GM12878 (cell line): Measurements from ENCODE around the gene MYL6B. TPM values are rescaled to one million over a fixed set of nuclear protein-coding genes. Genes with fewer than 3 reads are reported as not detected.

Experiments
- ATAC-seq: fragments of 200-7000 bp; cut with Tn5 transposase; 3 replicates; pipeline ENCODE4 v1.9.1; 2020; ENCODE audit warnings: mild to moderate bottlenecking, moderate library complexity
- BruUV-seq: library from RNA; stranded (reverse); fragments of 400-500 nt; replicated peaks from 2 replicates; lab custom pipeline; 2021; lab: Mats Ljungman, UMichigan
- CTCF ChIA-PET: fragments of 300-600 bp; sonication (Branson Sonifier 250); formaldehyde crosslinking; extraction: SDS; loops from one replicate; lab custom pipeline; 2021; ENCODE audit warnings: inconsistent platforms; lab: Yijun Ruan, JAX
- POLR2A ChIA-PET: fragments of 350-600 bp; formaldehyde crosslinking; extraction: SDS; loops from one replicate; lab custom pipeline; 2021; ENCODE audit warnings: inconsistent platforms; lab: Charles Lee
- RAD21 ChIA-PET: fragments of 300-600 bp; sonication (Branson Sonifier 250); formaldehyde crosslinking; loops from one replicate; lab custom pipeline; 2023; ENCODE audit warnings: antibody characterized with exemption; ENCODE audit not compliant: unreplicated experiment; lab: Charles Lee
- SMC1A ChIA-PET: fragments of 300-600 bp; sonication (Branson Sonifier 250); formaldehyde crosslinking; loops from one replicate; lab custom pipeline; 2023; ENCODE audit not compliant: unreplicated experiment, uncharacterized antibody; lab: Charles Lee
- DNase-seq: peaks from one replicate; pipeline ENCODE4 v3.0.0-alpha.2; 2011; ENCODE audit warnings: low read depth, low spot score
- FAIRE-seq: peaks from 3 replicates; lab custom pipeline; 2011; peaks lifted over from hg19 to GRCh38; lab: Jason Lieb, UNC
- H2AFZ ChIP-seq: 2 replicates; pipeline ENCODE4 v1.6.0; 2011; ENCODE audit warnings: low read depth, low read length, control low read depth; ENCODE audit not compliant: control insufficient read depth
- H3K27ac ChIP-seq: 2 replicates; pipeline ENCODE4 v1.5.1; 2011; ENCODE audit warnings: control low read depth; ENCODE audit not compliant: control insufficient read depth, insufficient read depth
- H3K27me3 ChIP-seq, 2 experiments: replicated peaks in 1 of 2; 2 replicates each; pipeline versions ENCODE4 v1.6.0 to v1.6.1; 2011; ENCODE audit warnings: low read length in 1 of 2; ENCODE audit not compliant: control insufficient read depth in 2 of 2, insufficient read depth in 2 of 2
- H3K36me3 ChIP-seq, 2 experiments: 2 replicates each; pipeline ENCODE4 v1.5.1; 2011; ENCODE audit warnings: low read length in 1 of 2; ENCODE audit not compliant: control insufficient read depth in 2 of 2, insufficient read depth in 2 of 2
- H3K4me1 ChIP-seq: 2 replicates; pipeline ENCODE4 v1.6.1; 2011; ENCODE audit warnings: mild to moderate bottlenecking, low read length, moderate library complexity, mixed read lengths; ENCODE audit not compliant: control insufficient read depth, insufficient read depth
- H3K4me2 ChIP-seq: 2 replicates; pipeline ENCODE4 v1.6.0; 2011; ENCODE audit warnings: control low read depth; ENCODE audit not compliant: control insufficient read depth, insufficient read depth
- H3K4me3 ChIP-seq: fragments of 200-600 bp; sonication (generic); 2 replicates; pipeline ENCODE4 v1.5.1; 2016
- H3K79me2 ChIP-seq: 2 replicates; pipeline ENCODE4 v1.6.0; 2011; ENCODE audit warnings: low read length; ENCODE audit not compliant: control insufficient read depth, insufficient read depth
- H3K9ac ChIP-seq: 2 replicates; pipeline ENCODE4 v1.8.0; 2011; ENCODE audit warnings: low read length, control low read depth, mixed read lengths; ENCODE audit not compliant: control insufficient read depth, insufficient read depth
- H3K9me3 ChIP-seq: replicated peaks from 3 replicates; pipeline ENCODE4 v1.5.1; 2011; ENCODE audit warnings: mild to moderate bottlenecking, low read length; ENCODE audit not compliant: control insufficient read depth, insufficient read depth
- H4K20me1 ChIP-seq: 2 replicates; pipeline ENCODE4 v1.6.0; 2011; ENCODE audit not compliant: control insufficient read depth, insufficient read depth
- CHD1 ChIP-seq: IDR thresholded peaks from 2 replicates; pipeline ENCODE4 v1.6.1; 2012; ENCODE audit warnings: low read depth, low read length, improper control_type of control experiment
- CHD2 ChIP-seq: IDR thresholded peaks from 2 replicates; pipeline ENCODE4 v1.6.1; 2011; ENCODE audit warnings: low read depth, low read length, improper control_type of control experiment, borderline replicate concordance
- CTCF ChIP-seq, 3 experiments: IDR thresholded peaks in 2 of 3; conservative IDR thresholded peaks in 1 of 3; 2 replicates each; pipeline ENCODE4 v1.5.1; 2011; ENCODE audit warnings: low read depth in 3 of 3, low read length in 3 of 3, mild to moderate bottlenecking in 3 of 3, control low read depth in 2 of 3, moderate library complexity in 2 of 3, inconsistent platforms in 1 of 3, mixed read lengths in 1 of 3; ENCODE audit not compliant: control insufficient read depth in 2 of 3, insufficient read depth in 1 of 3; ENCODE audit errors: extremely low read depth in 1 of 3
- FOXK2 ChIP-seq: fragments of 450-650 bp; IDR thresholded peaks from 2 replicates; pipeline ENCODE4 v1.6.1; 2017; ENCODE audit warnings: mild to moderate bottlenecking, moderate library complexity
- IKZF2 ChIP-seq, 2 experiments: fragments of 450-650 bp; IDR thresholded peaks; 2 replicates each; pipeline ENCODE4 v1.6.1; 2017; ENCODE audit warnings: mild to moderate bottlenecking in 2 of 2, moderate library complexity in 2 of 2
- NFXL1 ChIP-seq: fragments of 450-650 bp; IDR thresholded peaks from 2 replicates; pipeline ENCODE4 v1.6.1; 2017; ENCODE audit warnings: antibody characterized with exemption, mild to moderate bottlenecking, borderline replicate concordance
- NR2F1 ChIP-seq: fragments of 450-650 bp; conservative IDR thresholded peaks from 2 replicates; pipeline ENCODE4 v1.6.1; 2017; ENCODE audit warnings: mild to moderate bottlenecking
- SIN3A ChIP-seq: IDR thresholded peaks from 2 replicates; pipeline ENCODE4 v1.6.1; 2012; ENCODE audit warnings: low read depth, low read length, improper control_type of control experiment
- SRF ChIP-seq, 2 experiments: IDR thresholded peaks; 2 replicates each; pipeline ENCODE4 v1.6.1; 2011; ENCODE audit warnings: low read depth in 2 of 2, low read length in 2 of 2, mild to moderate bottlenecking in 1 of 2, moderate library complexity in 1 of 2
- STAT1 ChIP-seq: fragments of 450-650 bp; conservative IDR thresholded peaks from 2 replicates; pipeline ENCODE4 v1.6.1; 2014; ENCODE audit warnings: antibody characterized with exemption, mild to moderate bottlenecking
- SUZ12 ChIP-seq: fragments of 200-600 bp; sonication (generic); IDR thresholded peaks from one replicate; pipeline ENCODE4 v1.6.1; 2018; ENCODE audit warnings: antibody characterized with exemption, mild to moderate bottlenecking; ENCODE audit not compliant: unreplicated experiment
- ZNF687 ChIP-seq: fragments of 450-650 bp; IDR thresholded peaks from 2 replicates; pipeline ENCODE4 v1.6.1; 2017; ENCODE audit warnings: mild to moderate bottlenecking, moderate library complexity
- WGBS: methylation state at CpG from one replicate; pipeline ENCODE4 v1.1.6; 2016; ENCODE audit warnings: low lambda C conversion rate; ENCODE audit not compliant: insufficient replicate concordance, insufficient coverage; ENCODE audit errors: missing lambda C conversion rate; 5-methylcytosine and 5-hydroxymethylcytosine counted together
- in situ Hi-C: fragments of 300-500 bp; cut with MboI; formaldehyde crosslinking; loops from 9 replicates; pipeline ENCODE4 v1.14.3; 2018; ENCODE audit warnings: mixed read lengths
- intact Hi-C: fragments of 100-400 bp; cut with micrococcal nuclease; formaldehyde crosslinking; loops from one replicate; pipeline ENCODE4 v1.14.2; 2022; ENCODE audit not compliant: unreplicated experiment
- polyA plus RNA-seq, 11 experiments: library from polyadenylated mRNA; depleted of rRNA in 4 of 11; unstranded in 6 of 11; stranded (reverse) in 5 of 11; fragments of >200 nt; fragmentation: Nextera tagmentation in 4 of 11; fragmentation: Illumina TruSeq in 1 of 11; extraction: Ambion mirVana in 4 of 11; extraction: Trizol in 1 of 11; gene quantifications; 1 replicate in 1 of 11; 2 replicates in 10 of 11; pipeline versions ENCODE4 v1.2.1 to v1.2.3, GENCODE V29; 2011 to 2016; ENCODE audit warnings: inconsistent platforms in 2 of 11, missing spikeins in 2 of 11, low read depth in 1 of 11
- total RNA-seq, 4 experiments: library from RNA; depleted of rRNA in 3 of 4; stranded (reverse); fragments of >200 nt in 3 of 4; fragmentation: Illumina TruSeq in 1 of 4; extraction: Trizol in 1 of 4; gene quantifications; 2 replicates each; pipeline versions ENCODE4 v1.2.1 to v1.2.3, GENCODE V29; 2013 to 2021
- TF ChIP-seq, protein P1 (sequence below): fragments of 450-650 bp; IDR thresholded peaks from 2 replicates; pipeline ENCODE4 v1.6.1; 2017; ENCODE audit warnings: antibody characterized with exemption, mild to moderate bottlenecking, moderate library complexity

The MYL6B gene
- total and polyA plus RNA-seq, 10 of the 15 experiments (the other 5 are each of a cell fraction or from before 2014, with no cell fraction given) = 75.5 to 153 (median 114) TPM

GRCh38 chr12:56104109-56104814, 48.1 kb upstream of the MYL6B start, which contains the start of gene PA2G4:
PA2G4 (plus strand) TSS chr12:56104559; CDS start chr12:56104738, 179 bp downstream.
- ChIA-PET CTCF (interaction anchor here (0.5 to 4.0 kb wide), 22 partner anchors 9 to 1016 kb away, joined by 3 to 25 read pairs (median 6); partner anchors contain the start of genes BLOC1S1, ESYT1, ORMDL2 and PYM1), SMC1A (interaction anchor here (0.9 to 2.8 kb wide), 10 partner anchors 11 to 366 kb away, joined by 3 to 26 read pairs (median 4); partner anchors contain the start of genes ESYT1, RPL41, SMARCC2 and ZC3H10), RAD21 (interaction anchor here (0.8 to 3.5 kb wide), 14 partner anchors 14 to 366 kb away, joined by 3 to 30 read pairs (median 4); partner anchors contain the start of genes CNPY2, RAB5B, RNF41 and RPL41), POLR2A (interaction anchor here (0.6 to 6.3 kb wide), 22 partner anchors 13 to 377 kb away, joined by 3 to 95 read pairs (median 4); partner anchors contain the start of genes CD63, MYL6, MYL6B and ORMDL2)
- WGBS = under 1% methylated on average over 52 of the region's 60 CpGs
- peak; percentile 97 for ATAC-seq
- peak within 1 kb of the TSS; percentile 97 for H3K4me3 ChIP-seq
- intact Hi-C loops = loop anchor here (1.0 to 5.0 kb wide), 4 partner anchors 12 to 365 kb away; partner anchors contain the start of genes DNAJC14 and RPL41
- no TSS peak for BruUV-seq
- peak within 1 kb of the TSS; percentile 86 for H3K27ac ChIP-seq
- H3K4me1 ChIP-seq = peaks cover 3% of the 10 kb centered on the region; the same call in 1 of the 2 replicates
- no peaks in the 10 kb centered on the region for H3K9me3 ChIP-seq
- DNase-seq = peak; percentile 97
- H3K9ac ChIP-seq = peak within 1 kb of the TSS; percentile 95
- H3K27me3 ChIP-seq = no peaks in the 10 kb centered on the region; a peak in 1 of 4 replicates
- in situ Hi-C loops = loop anchor here (5.0 kb wide), 1 partner anchor 57 kb away; no protein-coding TSS in a partner anchor
- peak; percentile 89 for FAIRE-seq
- peaks cover 36% of the 10 kb centered on the region for H3K79me2 ChIP-seq
- peak within 1 kb of the TSS; percentile 91 for H3K4me2 ChIP-seq
- H4K20me1 ChIP-seq = no peaks in the 10 kb centered on the region
- H3K36me3 ChIP-seq = peaks cover 3 to 21% of the 10 kb centered on the region in 2 experiments
- peak within 1 kb of the TSS; percentile 95 for H2AFZ ChIP-seq
- TF ChIP-seq SIN3A = peak; percentile 53; the same call in 1 of the 2 replicates
- no peak for TF ChIP-seq SRF (IDR thresholded peaks at IDR 0.05; ENCODE audit: low read depth in 2 of 2, low read length in 2 of 2)
- no peak; the same call in 1 of the 2 replicates for TF ChIP-seq FOXK2
- peak; percentile 100 for TF ChIP-seq IKZF2 (IDR thresholded peaks at IDR 0.05)
- TF ChIP-seq ZNF687 = peak; percentile 30; the same call in 1 of the 2 replicates
- peak; percentile 93 for TF ChIP-seq CHD2
- TF ChIP-seq CHD1 = no peak
- 0 out of 2 replicates have a peak, but pooled peaks have one; percentile 20 for TF ChIP-seq STAT1
- TF ChIP-seq, protein P1, sequence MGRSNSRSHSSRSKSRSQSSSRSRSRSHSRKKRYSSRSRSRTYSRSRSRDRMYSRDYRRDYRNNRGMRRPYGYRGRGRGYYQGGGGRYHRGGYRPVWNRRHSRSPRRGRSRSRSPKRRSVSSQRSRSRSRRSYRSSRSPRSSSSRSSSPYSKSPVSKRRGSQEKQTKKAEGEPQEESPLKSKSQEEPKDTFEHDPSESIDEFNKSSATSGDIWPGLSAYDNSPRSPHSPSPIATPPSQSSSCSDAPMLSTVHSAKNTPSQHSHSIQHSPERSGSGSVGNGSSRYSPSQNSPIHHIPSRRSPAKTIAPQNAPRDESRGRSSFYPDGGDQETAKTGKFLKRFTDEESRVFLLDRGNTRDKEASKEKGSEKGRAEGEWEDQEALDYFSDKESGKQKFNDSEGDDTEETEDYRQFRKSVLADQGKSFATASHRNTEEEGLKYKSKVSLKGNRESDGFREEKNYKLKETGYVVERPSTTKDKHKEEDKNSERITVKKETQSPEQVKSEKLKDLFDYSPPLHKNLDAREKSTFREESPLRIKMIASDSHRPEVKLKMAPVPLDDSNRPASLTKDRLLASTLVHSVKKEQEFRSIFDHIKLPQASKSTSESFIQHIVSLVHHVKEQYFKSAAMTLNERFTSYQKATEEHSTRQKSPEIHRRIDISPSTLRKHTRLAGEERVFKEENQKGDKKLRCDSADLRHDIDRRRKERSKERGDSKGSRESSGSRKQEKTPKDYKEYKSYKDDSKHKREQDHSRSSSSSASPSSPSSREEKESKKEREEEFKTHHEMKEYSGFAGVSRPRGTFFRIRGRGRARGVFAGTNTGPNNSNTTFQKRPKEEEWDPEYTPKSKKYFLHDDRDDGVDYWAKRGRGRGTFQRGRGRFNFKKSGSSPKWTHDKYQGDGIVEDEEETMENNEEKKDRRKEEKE = no peak
- peak; percentile 73 for TF ChIP-seq NR2F1
- no peak for TF ChIP-seq SUZ12
- no peak for TF ChIP-seq CTCF (IDR thresholded peaks at IDR 0.05 in 2 of 3, conservative IDR thresholded peaks at IDR 0.05 in 1 of 3; ENCODE audit: control insufficient read depth in 2 of 3, extremely low read depth in 1 of 3, insufficient read depth in 1 of 3, low read depth in 3 of 3, low read length in 3 of 3)
- no peak for TF ChIP-seq NFXL1
